Gastrocnemius medialis (tissue), 4 donors: Measurements from ENCODE around the gene APBA2. TPM values are rescaled to one million over a fixed set of nuclear protein-coding genes. Genes with fewer than 3 reads are reported as not detected.

Source experiments
- ATAC-seq, 2 donors: fragments of 150-250 bp; one replicate each; pipeline ENCODE4 v1.9.1; 2016
- DNase-seq, 2 donors: peaks; one replicate each; pipeline ENCODE4 v3.0.0-alpha.2; 2019
- H3K27ac ChIP-seq, 4 donors: fragments of 200-600 bp; sonication (generic); 1 replicate in 1 of 4; 2 replicates in 3 of 4; pipeline ENCODE4 v1.5.1; 2016 to 2018; ENCODE audit warnings: mild to moderate bottlenecking in 2 of 4, moderate library complexity in 1 of 4
- H3K27me3 ChIP-seq, 3 donors: fragments of 200-600 bp; sonication (generic) in 2 of 3; 1 replicate in 1 of 3; 2 replicates in 2 of 3; pipeline versions ENCODE4 v1.5.1 to v1.6.0; 2016 to 2019; ENCODE audit warnings: mild to moderate bottlenecking in 1 of 3, moderate library complexity in 1 of 3
- H3K36me3 ChIP-seq, 2 donors: fragments of 200-600 bp; sonication (generic) in 1 of 2; one replicate each; pipeline ENCODE4 v1.5.1; 2017 to 2018
- H3K4me1 ChIP-seq, 2 donors: fragments of 200-600 bp; sonication (generic) in 1 of 2; one replicate each; pipeline ENCODE4 v1.5.1; 2016 to 2017; ENCODE audit warnings: mild to moderate bottlenecking in 2 of 2
- H3K4me3 ChIP-seq, 4 donors: fragments of 200-600 bp; sonication (generic) in 3 of 4; 1 replicate in 1 of 4; 2 replicates in 3 of 4; pipeline ENCODE4 v1.5.1; 2016 to 2019; ENCODE audit warnings: mild to moderate bottlenecking in 2 of 4
- H3K9me3 ChIP-seq, 3 donors: fragments of 200-600 bp; sonication (generic) in 2 of 3; 1 replicate in 1 of 3; 2 replicates in 2 of 3; pipeline ENCODE4 v1.5.1; 2016 to 2019
- POLR2A ChIP-seq, 2 donors: fragments of 450-650 bp; IDR thresholded peaks; one replicate each; pipeline ENCODE4 v1.6.1; 2017; ENCODE audit warnings: antibody characterized with exemption in 2 of 2, mild to moderate bottlenecking in 2 of 2, moderate library complexity in 2 of 2
- in situ Hi-C, 4 donors: fragments of 200-750 bp; cut with MboI; loops; one replicate each; pipeline versions ENCODE4 v1.15.0 to v1.8.0; 2017; ENCODE audit warnings: low sequenced_read_pairs in 4 of 4
- intact Hi-C: fragments of 100-400 bp; cut with DNase I; formaldehyde crosslinking; loops from one replicate; pipeline ENCODE4 v1.15.1; 2023; ENCODE audit warnings: low total_unique reads
- total RNA-seq, 4 donors: library from RNA; depleted of rRNA; stranded (reverse); fragments of >200 nt; gene quantifications; one replicate each; pipeline versions ENCODE4 v1.1.0 to v1.2.3, GENCODE V29; 2016
- TF ChIP-seq, protein P1 (sequence below), 5 experiments: fragments of 450-650 bp in 3 of 5; fragments of 200-600 bp in 2 of 5; sonication (generic) in 2 of 5; IDR thresholded peaks in 4 of 5; conservative IDR thresholded peaks in 1 of 5; 1 replicate in 4 of 5; 2 replicates in 1 of 5; pipeline ENCODE4 v1.5.1; 2016 to 2019; ENCODE audit warnings: antibody characterized with exemption in 5 of 5, mild to moderate bottlenecking in 3 of 5, moderate library complexity in 3 of 5

Gene APBA2
- total RNA-seq, 4 donors from 2014 or later, result 0.19 to 0.31 TPM; not detected in 2

DNA sequence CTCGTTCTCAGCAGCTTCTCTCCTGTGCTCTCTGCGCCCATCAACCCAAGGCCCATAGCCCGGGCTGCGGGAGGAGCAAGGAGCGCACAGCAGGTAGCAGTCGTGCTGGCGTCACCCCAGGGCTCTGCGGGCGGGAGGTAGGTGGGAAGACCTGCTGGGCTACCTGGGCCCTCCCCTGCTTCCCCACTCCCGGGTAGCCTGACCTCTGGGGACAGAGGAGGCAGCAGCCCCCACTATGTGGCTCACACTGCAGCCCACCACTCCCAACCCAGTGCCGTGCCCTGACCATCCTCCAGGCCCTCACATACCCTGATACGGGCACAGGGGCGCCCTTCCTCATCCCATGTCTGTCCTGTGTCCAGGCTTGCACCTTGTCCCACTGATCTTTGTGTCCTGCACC lies 212.9 kb downstream of the APBA2 start:
- ATAC-seq (no peak), DNase-seq (no peak)
- Histone ChIP-seq H3K27ac (no peak overlapping the region), H3K9me3 (no peaks in the 10 kb centered on the region), H3K4me1 (no peaks in the 10 kb centered on the region), H3K27me3 (peaks cover 0 to 3% (median 0%) of the 10 kb centered on the region in 3 donors), H3K36me3 (no peaks in the 10 kb centered on the region), H3K4me3 (no peak overlapping the region)
- no peak for TF ChIP-seq POLR2A (IDR thresholded peaks at IDR 0.05)
- TF ChIP-seq, protein P1, sequence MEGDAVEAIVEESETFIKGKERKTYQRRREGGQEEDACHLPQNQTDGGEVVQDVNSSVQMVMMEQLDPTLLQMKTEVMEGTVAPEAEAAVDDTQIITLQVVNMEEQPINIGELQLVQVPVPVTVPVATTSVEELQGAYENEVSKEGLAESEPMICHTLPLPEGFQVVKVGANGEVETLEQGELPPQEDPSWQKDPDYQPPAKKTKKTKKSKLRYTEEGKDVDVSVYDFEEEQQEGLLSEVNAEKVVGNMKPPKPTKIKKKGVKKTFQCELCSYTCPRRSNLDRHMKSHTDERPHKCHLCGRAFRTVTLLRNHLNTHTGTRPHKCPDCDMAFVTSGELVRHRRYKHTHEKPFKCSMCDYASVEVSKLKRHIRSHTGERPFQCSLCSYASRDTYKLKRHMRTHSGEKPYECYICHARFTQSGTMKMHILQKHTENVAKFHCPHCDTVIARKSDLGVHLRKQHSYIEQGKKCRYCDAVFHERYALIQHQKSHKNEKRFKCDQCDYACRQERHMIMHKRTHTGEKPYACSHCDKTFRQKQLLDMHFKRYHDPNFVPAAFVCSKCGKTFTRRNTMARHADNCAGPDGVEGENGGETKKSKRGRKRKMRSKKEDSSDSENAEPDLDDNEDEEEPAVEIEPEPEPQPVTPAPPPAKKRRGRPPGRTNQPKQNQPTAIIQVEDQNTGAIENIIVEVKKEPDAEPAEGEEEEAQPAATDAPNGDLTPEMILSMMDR (IDR thresholded peaks at IDR 0.05 in 4 of 5, conservative IDR thresholded peaks at IDR 0.05 in 1 of 5), result no peak
- in situ Hi-C loops, result no loop called here
- intact Hi-C loops, result no loop called here

DNA sequence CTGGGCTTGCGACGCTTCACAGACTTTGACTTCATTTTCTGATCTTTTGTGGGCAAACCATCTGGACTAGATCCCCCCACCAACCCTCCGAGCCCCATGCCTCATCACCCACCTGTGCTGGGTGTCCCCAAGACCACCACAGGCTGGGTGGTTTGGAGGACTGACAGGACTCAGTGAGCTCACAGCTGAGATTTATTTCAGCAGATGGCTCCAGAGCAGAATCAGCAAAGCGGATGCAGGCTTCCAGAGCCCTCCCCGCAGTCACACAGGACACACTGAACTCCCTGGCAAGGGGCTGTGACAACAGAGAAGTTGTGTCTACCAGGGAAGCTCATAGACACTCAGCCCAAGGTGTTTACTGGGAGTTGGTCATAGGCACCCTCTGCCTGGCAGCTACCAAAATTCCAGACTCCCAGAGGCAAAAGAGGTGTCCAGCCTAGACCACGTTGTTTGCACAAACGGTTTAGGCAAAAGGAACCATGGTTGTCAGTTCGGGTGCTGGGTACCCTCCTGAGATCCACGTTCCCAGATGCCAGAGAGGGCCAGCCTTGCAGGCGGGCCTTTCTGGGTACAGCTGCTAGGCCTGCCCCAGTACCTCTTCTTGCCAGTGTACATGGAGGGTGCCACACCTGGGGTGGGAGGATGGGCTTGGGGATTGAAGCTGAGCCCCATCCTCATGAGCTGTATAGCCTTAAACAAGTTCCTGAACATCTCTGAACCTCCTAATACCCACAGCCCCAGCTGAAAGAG lies 213.5 kb downstream of the APBA2 start:
- TF ChIP-seq, protein P1 (IDR thresholded peaks at IDR 0.05 in 4 of 5, conservative IDR thresholded peaks at IDR 0.05 in 1 of 5), result no peak
- no peak for TF ChIP-seq POLR2A (IDR thresholded peaks at IDR 0.05)
- H3K27ac ChIP-seq, result no peak overlapping the region
- H3K4me1 ChIP-seq, result no peaks in the 10 kb centered on the region
- peaks cover 0 to 3% (median 3%) of the 10 kb centered on the region in 3 donors for H3K27me3 ChIP-seq
- no peaks in the 10 kb centered on the region for H3K36me3 ChIP-seq
- in situ Hi-C loops (no loop called here), intact Hi-C loops (no loop called here)
- no peak for ATAC-seq
- no peak for DNase-seq
- no peaks in the 10 kb centered on the region for H3K9me3 ChIP-seq
- no peak overlapping the region for H3K4me3 ChIP-seq

DNA sequence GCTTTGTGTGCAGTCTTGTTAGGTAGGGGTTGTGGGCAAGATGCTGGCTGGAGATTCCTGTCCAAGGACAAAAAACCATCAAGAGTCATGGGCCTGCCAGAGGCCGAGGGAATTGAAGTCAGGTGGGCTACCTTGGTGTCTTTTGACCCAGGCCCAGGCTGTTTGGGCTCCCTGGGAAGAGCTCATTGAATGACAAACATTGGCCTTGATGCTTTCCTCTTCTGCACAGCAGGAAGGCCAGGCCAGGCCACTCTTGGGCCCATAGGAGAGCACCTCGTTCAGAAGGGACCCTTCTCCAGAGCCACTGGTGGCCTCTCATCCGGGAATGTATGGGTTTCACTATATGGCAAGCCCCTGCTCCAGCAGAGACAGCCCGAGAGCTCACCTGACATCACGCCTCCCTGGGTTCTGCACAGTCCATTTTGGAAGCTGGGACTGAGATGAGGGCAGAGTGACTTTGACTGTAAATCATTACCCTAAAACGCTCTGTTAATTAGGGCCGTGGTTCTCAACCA lies 214.8 kb downstream of the APBA2 start:
- in situ Hi-C loops (no loop called here), intact Hi-C loops (no loop called here)
- H3K9me3 ChIP-seq, result no peaks in the 10 kb centered on the region
- H3K36me3 ChIP-seq, result no peaks in the 10 kb centered on the region
- H3K4me3 ChIP-seq, result no peak overlapping the region
- no peak for DNase-seq
- TF ChIP-seq POLR2A (IDR thresholded peaks at IDR 0.05), result no peak
- TF ChIP-seq, protein P1 (IDR thresholded peaks at IDR 0.05 in 4 of 5, conservative IDR thresholded peaks at IDR 0.05 in 1 of 5), result no peak
- H3K27me3 ChIP-seq, result peaks cover 0 to 3% (median 3%) of the 10 kb centered on the region in 3 donors
- H3K4me1 ChIP-seq, result no peaks in the 10 kb centered on the region
- no peak for ATAC-seq
- no peak overlapping the region for H3K27ac ChIP-seq

DNA sequence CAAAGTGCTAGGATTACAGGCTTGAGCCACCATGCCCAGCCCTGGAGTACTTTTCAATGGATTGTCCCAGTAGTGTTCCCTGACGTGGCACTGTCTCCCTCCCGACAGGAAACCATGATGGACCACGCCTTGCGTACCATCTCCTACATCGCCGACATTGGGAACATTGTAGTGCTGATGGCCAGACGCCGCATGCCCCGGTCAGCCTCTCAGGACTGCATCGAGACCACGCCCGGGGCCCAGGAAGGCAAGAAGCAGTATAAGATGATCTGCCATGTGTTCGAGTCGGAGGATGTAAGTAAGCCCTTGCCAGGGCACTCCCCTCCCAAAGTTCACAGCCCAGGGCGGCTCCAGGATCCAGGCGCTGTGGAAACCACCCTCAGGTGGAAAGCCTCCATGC lies 215.7 kb downstream of the APBA2 start:
- DNase-seq (no peak), ATAC-seq (no peak)
- TF ChIP-seq POLR2A (IDR thresholded peaks at IDR 0.05), result no peak
- TF ChIP-seq, protein P1 (IDR thresholded peaks at IDR 0.05 in 4 of 5, conservative IDR thresholded peaks at IDR 0.05 in 1 of 5), result no peak
- no peak overlapping the region for H3K27ac ChIP-seq
- no peak overlapping the region for H3K4me3 ChIP-seq
- H3K36me3 ChIP-seq, result no peaks in the 10 kb centered on the region
- H3K9me3 ChIP-seq, result no peaks in the 10 kb centered on the region
- in situ Hi-C loops, result no loop called here
- intact Hi-C loops, result no loop called here
- no peaks in the 10 kb centered on the region for H3K4me1 ChIP-seq
- peaks cover 0 to 3% (median 3%) of the 10 kb centered on the region in 3 donors for H3K27me3 ChIP-seq
